GM10847 (cell line): ENCODE data around the gene CTCFL.

Experiments used
- POLR2A ChIP-seq: IDR thresholded peaks from 2 replicates; pipeline ENCODE4 v1.6.1; 2011; ENCODE audit not compliant: insufficient read length; ENCODE audit errors: extremely low read depth

CTCFL gene

DNA sequence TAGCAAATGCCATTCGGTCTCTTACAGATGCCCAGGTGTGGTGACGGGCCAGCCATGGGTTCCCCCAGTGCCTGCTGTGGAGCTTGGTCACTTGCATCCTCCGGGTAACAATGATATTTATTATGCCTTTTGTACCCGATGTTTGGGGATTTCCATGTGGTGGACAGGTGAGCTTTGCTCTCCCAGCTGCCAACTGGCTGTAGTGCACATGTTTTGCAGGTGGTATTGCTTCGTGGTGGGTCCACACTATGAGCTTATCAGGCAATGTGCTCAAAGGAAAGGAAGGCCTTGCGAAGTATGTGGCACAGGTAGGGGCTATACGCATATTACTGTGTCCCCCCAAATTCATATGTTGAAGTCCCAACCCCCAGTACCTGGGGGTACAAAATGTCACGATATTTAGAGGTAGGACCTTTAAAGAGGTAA lies 4.2 kb upstream of the CTCFL start:
- TF ChIP-seq POLR2A, result no peak

DNA sequence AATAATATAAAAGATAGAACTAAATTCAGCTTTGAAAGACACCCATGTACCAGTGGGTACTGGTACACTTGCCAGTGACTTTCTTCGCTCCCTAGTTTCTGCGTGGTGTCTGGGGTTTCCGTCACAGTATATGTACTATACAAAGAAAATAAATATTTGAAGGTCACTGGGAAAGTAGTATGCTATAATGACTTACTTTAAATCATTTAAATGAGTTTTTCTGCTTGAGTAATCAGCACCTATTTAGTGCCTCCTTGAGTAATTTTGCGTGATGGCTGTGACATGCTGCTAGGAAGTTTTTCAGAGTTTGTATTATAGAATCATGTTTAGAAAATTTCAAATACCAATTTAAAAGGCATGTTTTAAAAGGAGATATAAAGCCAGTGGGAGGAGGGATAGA lies 3.2 kb upstream of the CTCFL start:
- TF ChIP-seq POLR2A, result no peak

DNA sequence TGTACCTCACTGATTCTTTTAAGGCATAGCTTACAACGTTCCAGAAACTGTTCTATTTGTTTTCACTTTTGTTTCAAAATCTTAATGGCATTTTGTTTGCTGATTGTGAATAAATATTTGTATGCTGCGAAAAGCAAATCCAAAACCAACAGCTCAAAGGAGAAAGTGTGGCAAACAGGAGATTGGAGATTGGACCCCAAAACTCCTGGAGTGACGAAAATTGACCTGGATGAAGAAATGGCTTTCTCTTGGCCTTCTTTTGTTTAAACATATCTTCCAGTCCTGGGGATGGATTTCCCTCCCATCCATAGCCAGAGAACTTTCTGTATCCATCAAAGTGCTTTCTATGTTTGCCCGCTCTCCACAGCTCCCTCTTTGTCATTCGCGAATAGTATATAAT lies 2.8 kb upstream of the CTCFL start:
- TF ChIP-seq POLR2A, result no peak

DNA sequence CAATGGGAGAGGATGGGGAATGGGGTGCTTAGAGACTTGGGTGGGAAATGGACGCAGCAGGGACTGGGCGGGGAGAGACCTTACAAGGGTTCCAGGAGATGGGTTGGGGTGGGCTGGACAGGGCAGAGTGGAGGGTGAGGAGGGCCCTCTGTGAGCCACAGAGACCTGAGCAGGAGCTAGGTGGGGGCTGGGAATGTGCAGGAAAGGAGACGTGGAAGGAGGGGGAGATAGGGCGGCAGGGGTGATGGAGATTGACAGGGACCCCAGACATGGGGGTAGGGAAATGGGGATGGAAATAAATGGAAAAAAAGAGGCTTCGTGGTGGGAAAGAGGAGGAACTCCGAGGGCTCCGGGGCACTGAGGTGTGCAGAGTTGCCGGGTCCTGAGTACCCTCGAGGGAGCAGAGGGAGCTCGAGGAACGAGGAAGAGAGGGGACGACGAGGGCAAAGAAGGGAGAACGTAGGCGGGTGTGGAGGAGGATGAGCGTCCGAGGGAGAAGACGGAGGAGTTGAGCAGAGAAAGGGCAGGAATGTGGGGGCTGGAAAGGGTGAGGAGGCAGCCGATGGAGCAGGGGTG lies 2.0 kb upstream of the CTCFL start:
- no peak for TF ChIP-seq POLR2A

DNA sequence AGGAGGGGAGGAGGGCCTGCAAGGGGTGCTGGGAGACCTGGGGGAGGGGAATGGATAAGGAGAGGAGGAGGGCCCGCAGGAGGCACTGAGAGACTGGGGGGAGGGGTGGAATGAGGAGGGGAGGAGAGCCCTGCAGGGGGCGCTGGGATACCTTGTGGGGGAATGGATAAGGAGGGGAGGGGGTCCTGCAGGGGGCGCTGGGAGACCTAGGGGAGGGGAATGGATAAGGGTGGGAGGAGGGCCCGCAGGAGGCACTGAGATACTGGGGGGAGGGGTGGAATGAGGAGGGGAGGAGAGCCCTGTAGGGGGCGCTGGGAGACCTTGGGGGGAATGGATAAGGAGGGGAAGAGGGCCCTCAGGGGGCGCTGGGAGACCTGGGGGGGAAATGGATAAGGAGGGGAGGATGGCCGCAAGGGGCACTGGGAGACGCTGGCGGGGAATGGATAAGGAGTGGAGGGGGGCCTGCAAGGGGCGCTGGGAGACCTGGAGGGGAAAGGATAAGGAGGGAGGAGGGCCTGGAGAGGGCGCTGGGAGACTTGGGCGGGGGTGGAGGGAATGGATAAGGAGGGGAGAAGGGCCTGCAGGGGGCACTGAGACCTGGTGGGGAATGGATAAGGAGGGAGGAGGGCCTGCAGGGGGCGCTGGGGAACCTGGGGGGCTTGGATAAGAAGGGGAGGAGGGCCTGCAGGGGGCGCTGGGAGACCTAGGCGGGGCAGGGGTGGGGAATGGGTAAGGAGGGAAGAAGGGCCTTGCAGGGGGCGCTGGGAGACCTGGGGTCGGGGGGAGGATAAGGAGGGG lies 1.3 kb upstream of the CTCFL start:
- TF ChIP-seq POLR2A, result no peak

DNA sequence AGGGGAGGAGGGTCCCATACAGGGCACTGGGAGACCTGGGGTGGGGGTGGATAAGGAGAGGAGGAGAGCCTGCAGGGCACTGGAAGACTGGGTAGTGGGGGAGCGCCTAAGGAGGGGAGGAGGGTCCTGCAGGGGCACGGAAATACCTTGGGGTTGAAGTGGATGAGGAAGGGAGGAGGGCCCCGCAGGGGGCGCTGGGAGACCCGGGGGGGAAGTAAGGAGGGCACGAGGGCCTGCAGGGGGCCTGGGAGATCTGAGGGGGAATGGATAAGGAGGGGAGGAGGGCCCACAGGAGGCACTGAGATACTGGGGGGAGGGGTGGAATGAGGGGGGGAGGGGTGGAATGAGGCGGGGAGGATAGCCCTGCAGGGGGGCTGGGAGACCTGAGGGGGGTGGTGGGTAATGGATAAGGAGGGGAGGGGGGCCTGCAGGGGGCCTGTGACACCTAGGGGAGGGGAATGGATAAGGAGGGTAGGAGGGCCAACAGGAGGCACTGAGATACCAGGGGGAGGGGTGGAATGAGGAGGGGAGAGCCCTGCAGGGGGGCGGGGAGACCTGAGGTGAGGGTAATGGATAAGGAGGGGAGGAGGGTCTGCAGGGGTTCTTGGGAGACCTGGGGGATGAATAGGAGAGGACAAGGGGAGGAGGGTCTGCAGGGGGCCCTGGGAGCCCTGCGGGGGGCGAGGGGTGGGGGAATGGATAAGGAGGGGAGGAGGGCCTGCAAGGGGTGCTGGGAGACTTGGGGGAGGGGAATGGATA lies 567 bp upstream of the CTCFL start:
- no peak for TF ChIP-seq POLR2A

DNA sequence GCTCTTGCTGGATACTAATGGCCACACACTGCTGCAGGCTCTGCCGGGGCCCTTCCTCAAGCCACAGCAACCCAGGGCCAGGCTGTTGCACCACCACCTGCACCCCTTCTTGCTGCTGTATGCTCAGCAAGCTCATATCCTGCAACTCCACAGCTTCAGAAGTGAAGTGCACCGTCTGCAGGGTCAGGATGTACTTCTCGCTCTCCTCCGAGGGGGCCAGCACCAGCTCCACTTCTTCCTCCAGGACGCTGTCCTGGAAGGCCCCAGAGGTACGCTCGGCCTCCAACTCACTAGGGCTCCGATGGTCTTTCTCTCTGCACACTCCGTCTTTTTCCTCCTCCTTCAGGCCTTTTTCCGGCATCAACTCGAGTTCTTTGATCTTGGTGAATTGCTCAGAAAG lies 1.2 kb downstream of the CTCFL start:
- no peak for TF ChIP-seq POLR2A

DNA sequence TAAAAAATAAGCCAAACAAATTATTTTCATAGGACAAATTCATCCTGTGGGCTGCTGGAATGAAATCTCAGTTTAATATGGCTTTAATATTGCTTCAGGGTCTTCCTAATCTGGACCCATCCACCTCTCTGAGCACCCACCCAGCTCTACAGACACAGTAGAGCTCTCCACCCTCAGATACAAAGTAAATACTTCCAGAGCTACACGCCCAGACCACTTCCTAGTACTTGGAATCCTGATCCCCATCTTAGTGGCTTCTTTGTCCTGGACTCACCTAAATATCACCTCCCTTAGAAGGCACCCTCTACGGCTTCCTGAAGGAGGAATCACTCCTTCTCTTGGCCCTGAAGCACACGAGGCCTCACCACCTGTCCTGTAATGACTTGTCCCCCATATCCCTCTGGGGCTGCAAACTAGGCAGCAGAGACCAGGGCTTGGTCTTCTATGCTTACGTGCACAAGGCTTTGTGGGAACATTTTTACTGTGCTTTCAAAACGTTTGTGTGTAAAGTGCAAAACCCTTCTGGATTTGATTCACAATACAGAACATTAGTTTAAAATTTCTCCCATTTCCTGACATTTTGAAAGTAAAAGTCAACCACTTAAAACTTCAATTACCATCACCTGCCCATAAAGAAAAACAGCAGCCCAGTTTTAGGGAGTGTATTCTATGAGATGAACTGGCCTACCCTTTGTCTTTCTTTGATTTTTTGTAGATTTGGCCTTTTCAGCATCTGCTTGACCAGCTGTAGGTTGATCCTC lies 2.4 kb downstream of the CTCFL start:
- no peak for TF ChIP-seq POLR2A

DNA sequence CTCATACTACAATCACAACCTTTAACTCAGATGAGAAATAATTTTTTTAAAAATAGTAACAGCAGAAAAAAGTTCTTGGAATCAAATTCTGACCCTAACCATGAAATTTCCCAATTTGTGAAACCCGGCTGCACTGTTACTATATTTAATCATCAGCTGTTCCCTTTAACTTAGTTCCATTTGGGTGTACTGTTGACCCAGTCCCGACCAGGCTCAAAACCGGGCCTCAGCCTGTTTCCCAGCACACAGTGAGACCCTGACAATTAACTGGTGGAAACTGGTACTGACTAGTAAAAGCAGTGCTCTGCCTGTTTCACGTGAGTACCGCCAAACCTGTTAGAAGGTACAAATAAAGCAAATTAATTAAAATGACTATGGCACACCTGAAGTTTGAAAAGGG lies 7.0 kb downstream of the CTCFL start:
- no peak for TF ChIP-seq POLR2A

DNA sequence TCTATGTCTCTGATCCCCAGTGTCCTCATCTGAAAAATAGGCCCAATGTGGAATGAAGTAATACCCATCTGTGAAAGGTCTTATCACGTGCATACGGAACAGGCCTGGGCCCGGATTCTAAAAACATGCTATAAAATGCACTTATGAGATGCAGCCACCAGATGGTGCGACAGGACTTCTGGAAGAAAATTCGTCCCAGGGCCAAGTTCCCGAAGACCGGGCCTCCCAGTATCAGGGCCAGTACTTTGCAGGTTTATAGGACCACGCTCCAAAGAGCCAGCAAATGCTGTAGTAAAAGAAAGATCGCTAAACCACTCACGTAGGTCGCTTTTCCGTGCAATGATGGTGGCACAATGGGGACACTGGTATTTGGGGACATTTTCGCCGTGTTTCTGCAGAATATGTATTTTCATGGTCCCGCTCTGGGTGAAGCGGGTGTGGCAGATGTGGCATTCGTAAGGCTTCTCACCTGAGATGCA lies 10.6 kb downstream of the CTCFL start:
- TF ChIP-seq POLR2A, result no peak

DNA sequence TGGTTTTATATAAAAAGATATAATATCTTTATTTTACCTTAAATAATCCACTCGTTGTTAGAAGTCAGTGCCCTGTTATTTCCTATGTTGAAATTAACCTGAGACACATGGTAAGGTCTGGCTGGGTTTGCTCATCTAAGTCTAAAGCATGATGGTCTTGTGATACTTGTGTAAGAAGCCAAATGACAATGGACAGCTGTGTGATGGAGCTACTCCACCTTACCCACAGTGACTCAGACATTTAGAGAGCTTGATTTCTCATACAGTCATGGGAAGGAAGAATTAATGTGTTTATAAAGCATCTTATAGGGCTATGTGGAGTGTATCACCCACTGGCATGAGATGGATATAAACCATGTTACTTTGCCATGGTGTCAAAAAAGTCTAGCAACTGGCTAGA lies 11.7 kb downstream of the CTCFL start:
- TF ChIP-seq POLR2A, result no peak

DNA sequence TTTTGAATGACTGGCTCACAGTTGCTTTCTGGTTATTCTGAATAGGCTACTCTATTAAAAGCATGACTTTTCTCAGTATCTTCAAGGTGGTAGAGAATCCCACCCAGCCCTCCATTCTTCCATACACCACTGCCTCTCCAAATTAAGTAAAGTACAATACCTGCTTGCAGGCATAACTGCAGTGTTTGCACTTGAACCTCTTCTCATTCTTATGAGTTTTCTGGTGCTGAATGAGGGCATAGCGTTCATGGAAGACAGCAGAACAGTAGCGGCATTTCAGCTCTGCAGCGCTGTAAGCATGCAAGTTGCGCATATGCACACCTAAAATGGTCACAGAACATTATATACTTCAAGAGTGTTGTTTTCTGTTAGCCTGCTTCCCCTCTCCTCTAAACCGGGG lies 12.5 kb downstream of the CTCFL start:
- no peak for TF ChIP-seq POLR2A

DNA sequence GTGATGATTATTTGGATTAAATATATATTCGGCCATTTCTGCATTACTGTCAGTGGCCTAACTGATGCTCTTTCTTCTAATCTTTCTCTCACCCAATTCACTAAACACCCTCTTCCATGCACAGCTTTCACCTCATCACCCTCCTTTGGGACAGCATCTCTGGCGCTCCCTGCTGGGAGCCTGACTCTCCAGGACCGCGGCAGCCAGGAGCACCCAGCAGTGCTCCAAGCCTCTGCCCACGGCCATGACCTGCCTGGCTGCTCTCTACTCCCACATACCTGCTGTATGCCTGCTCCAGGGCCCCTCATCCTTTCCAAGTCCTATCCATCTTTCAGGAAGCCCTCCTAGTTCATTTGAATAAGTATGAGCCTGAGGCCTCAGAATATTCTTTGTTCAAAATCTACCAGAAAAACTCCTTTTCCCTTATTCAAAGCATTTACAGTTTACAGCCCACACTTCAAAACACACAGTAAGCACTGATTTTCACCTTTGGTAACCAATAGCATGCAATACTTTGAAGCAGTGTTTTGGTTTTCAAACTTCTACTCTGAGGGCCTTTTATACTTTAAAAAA lies 15.2 kb downstream of the CTCFL start:
- no peak for TF ChIP-seq POLR2A

DNA sequence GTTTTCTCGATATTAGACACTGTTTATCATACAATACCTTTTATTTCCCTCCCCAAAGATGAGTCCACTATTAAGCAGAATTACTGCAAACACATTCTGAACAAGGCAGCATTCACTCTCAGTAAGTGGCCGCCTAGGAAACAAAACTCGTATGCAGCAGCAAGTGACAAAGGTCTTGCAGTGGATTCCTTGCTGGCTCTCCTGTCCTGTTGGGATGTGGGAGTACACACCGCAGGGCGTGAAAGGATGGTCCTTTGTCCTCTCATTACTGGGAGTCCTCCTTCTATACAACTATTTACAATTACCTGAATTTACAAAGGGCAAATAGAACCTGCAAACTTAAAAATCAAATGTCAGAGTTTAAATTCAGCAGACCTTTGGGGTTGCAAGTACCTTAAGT lies 16.1 kb downstream of the CTCFL start:
- TF ChIP-seq POLR2A, result no peak

DNA sequence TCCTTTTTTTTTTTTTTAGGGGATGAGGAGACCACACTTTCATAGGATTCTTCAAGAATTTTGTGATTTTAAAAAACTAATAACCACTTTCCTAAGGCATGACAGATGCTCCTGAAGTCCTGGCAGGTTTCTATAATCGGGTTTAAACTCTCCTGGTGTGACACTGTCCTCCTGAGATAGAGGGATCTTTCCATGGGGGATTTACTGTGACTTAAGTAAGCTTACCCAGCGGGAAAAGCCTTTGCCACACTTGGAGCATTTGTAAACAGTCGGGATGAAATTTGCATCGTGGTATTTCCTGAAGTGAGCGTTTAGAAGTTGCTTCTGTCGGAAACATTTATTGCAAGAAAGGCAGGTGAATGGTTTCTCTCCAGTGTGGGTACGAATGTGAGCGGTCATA lies 16.6 kb downstream of the CTCFL start:
- no peak for TF ChIP-seq POLR2A
